HG03442 (cell line): ENCODE results near the gene GPR25.

Experiments
- ATAC-seq: cut with Tn5 transposase; IDR thresholded peaks from one replicate; pipeline ENCODE4 v1.9.1; 2021; ENCODE audit warnings: mild to moderate bottlenecking, moderate library complexity; ENCODE audit not compliant: unreplicated experiment

The GPR25 gene

GRCh38 chr1:200872446-200873115, at the start of gene GPR25:
Gene GPR25, plus strand, starts transcription at chr1:200872981. Its CDS starts 57 bp downstream, at chr1:200873038.
- ATAC-seq, result no peak

GRCh38 chr1:200831091-200831490, 41.7 kb upstream of the GPR25 start:
- no peak for ATAC-seq

- no peak for ATAC-seq
Observed at GRCh38 chr1:200834383-200834782, 38.4 kb upstream of the GPR25 start.

GRCh38 chr1:200836213-200836612, 36.6 kb upstream of the GPR25 start:
- ATAC-seq, result no peak

GRCh38 chr1:200837931-200838571, 34.7 kb upstream of the GPR25 start:
- ATAC-seq, result no peak

GRCh38 chr1:200838676-200839445, 33.9 kb upstream of the GPR25 start:
- no peak for ATAC-seq

- no peak for ATAC-seq
Observed at GRCh38 chr1:200845360-200845759, 27.4 kb upstream of the GPR25 start.

GRCh38 chr1:200846398-200846797, 26.4 kb upstream of the GPR25 start:
- no peak for ATAC-seq

GRCh38 chr1:200849430-200849829, 23.4 kb upstream of the GPR25 start:
- ATAC-seq, result no peak

GRCh38 chr1:200850554-200850953, 22.2 kb upstream of the GPR25 start:
- ATAC-seq, result no peak

- no peak for ATAC-seq
Observed at GRCh38 chr1:200856716-200857357, 15.9 kb upstream of the GPR25 start.

- no peak for ATAC-seq
Observed at GRCh38 chr1:200857804-200858203, 15.0 kb upstream of the GPR25 start.

GRCh38 chr1:200861937-200862647, 10.7 kb upstream of the GPR25 start:
- ATAC-seq, result no peak

- no peak for ATAC-seq
Observed at GRCh38 chr1:200862713-200863415, 9.9 kb upstream of the GPR25 start.

- no peak for ATAC-seq
Observed at GRCh38 chr1:200866116-200866515, 6.7 kb upstream of the GPR25 start.

GRCh38 chr1:200866521-200866920, 6.3 kb upstream of the GPR25 start:
- peak; percentile 83 for ATAC-seq

GRCh38 chr1:200867018-200867811, 5.6 kb upstream of the GPR25 start:
- ATAC-seq, result no peak

- no peak for ATAC-seq
Observed at GRCh38 chr1:200869376-200869752, 3.4 kb upstream of the GPR25 start.

GRCh38 chr1:200869753-200870391, 2.9 kb upstream of the GPR25 start:
- ATAC-seq, result peak; percentile 52
